ENCODE measurements around the gene DYNC1H1. TPM values are rescaled to one million over a fixed set of nuclear protein-coding genes. Genes with fewer than 3 reads are reported as not detected.

Gene DYNC1H1
- total and polyA plus RNA-seq, 2 of the 13 experiments (the other 11 are each of a cell fraction or from before 2014, with no cell fraction given) = 74.4 to 239 TPM

DNA sequence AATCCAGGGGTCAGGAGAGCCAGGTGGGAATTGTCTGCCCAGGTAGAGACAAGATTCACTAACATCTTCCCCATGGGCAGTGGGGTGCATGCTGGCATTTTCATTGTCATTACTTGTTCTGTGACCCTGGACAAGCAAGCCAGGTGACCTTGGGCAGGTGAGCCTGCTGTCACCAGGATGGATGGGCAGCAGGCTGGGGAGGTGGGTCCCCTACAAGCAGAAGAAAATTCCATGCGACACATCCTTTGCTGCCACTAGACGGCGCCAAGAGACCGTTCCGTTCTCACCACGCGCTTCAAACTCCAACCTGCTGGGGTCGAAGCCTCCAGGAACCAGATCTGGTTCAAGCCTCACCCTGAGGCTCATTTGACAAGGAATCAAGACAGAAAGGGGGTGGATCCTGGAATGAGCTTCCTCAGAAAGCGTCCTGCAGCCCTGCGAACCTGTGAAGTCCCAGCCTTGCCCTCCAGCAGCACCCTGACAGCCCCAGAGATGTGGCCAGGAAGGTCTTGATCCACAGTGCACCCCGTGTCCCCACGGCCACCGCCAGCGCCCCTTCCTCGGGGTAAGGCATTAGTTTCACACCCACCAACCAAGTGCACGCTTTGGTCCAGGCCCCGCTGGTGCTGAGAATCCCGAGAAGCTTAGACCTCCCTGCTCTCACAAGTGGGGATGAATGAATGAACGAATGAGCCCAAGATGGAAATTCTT is 3.2 kb upstream of the DYNC1H1 start (continued):
- TF ChIP-seq FOXJ3 (CRISPR knock-in tag; IDR thresholded peaks at IDR 0.05; ENCODE audit: borderline replicate concordance) (no peak), TEAD2 (CRISPR knock-in tag; IDR thresholded peaks at IDR 0.05) (no peak), ZNF790 (CRISPR knock-in tag; IDR thresholded peaks at IDR 0.05; ENCODE audit: borderline replicate concordance) (no peak), ZNF615 (CRISPR knock-in tag; IDR thresholded peaks at IDR 0.05; ENCODE audit: borderline replicate concordance) (no peak), ZNF180 (CRISPR knock-in tag; IDR thresholded peaks at IDR 0.05; ENCODE audit: borderline replicate concordance, low read depth) (no peak), AGO2 (optimal IDR thresholded peaks at IDR 0.05; ENCODE audit: low read depth, low read length) (no peak), MYNN (CRISPR knock-in tag; IDR thresholded peaks at IDR 0.05; ENCODE audit: low read depth) (no peak), ELF4 (CRISPR knock-in tag; IDR thresholded peaks at IDR 0.05; ENCODE audit: borderline replicate concordance) (no peak), ZFX (CRISPR knock-in tag; IDR thresholded peaks at IDR 0.05; ENCODE audit: low read depth) (peak; percentile 31; the same call in 1 of the 2 replicates), ZNF224 (CRISPR knock-in tag; IDR thresholded peaks at IDR 0.05) (no peak), KLF13 (CRISPR knock-in tag; IDR thresholded peaks at IDR 0.05) (no peak), ZNF780A (CRISPR knock-in tag; IDR thresholded peaks at IDR 0.05) (no peak), SP5 (CRISPR knock-in tag; IDR thresholded peaks at IDR 0.05; ENCODE audit: borderline replicate concordance, low read depth) (no peak), ZNF205 (CRISPR knock-in tag; IDR thresholded peaks at IDR 0.05) (no peak)
- TF ChIP-seq, protein P1, sequence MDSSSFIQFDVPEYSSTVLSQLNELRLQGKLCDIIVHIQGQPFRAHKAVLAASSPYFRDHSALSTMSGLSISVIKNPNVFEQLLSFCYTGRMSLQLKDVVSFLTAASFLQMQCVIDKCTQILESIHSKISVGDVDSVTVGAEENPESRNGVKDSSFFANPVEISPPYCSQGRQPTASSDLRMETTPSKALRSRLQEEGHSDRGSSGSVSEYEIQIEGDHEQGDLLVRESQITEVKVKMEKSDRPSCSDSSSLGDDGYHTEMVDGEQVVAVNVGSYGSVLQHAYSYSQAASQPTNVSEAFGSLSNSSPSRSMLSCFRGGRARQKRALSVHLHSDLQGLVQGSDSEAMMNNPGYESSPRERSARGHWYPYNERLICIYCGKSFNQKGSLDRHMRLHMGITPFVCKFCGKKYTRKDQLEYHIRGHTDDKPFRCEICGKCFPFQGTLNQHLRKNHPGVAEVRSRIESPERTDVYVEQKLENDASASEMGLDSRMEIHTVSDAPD (CRISPR knock-in tag; IDR thresholded peaks at IDR 0.05) = no peak
- TF ChIP-seq, protein P2, sequence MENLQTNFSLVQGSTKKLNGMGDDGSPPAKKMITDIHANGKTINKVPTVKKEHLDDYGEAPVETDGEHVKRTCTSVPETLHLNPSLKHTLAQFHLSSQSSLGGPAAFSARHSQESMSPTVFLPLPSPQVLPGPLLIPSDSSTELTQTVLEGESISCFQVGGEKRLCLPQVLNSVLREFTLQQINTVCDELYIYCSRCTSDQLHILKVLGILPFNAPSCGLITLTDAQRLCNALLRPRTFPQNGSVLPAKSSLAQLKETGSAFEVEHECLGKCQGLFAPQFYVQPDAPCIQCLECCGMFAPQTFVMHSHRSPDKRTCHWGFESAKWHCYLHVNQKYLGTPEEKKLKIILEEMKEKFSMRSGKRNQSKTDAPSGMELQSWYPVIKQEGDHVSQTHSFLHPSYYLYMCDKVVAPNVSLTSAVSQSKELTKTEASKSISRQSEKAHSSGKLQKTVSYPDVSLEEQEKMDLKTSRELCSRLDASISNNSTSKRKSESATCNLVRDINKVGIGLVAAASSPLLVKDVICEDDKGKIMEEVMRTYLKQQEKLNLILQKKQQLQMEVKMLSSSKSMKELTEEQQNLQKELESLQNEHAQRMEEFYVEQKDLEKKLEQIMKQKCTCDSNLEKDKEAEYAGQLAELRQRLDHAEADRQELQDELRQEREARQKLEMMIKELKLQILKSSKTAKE (CRISPR knock-in tag; IDR thresholded peaks at IDR 0.05; ENCODE audit: borderline replicate concordance) = no peak
- TF ChIP-seq, protein P3, sequence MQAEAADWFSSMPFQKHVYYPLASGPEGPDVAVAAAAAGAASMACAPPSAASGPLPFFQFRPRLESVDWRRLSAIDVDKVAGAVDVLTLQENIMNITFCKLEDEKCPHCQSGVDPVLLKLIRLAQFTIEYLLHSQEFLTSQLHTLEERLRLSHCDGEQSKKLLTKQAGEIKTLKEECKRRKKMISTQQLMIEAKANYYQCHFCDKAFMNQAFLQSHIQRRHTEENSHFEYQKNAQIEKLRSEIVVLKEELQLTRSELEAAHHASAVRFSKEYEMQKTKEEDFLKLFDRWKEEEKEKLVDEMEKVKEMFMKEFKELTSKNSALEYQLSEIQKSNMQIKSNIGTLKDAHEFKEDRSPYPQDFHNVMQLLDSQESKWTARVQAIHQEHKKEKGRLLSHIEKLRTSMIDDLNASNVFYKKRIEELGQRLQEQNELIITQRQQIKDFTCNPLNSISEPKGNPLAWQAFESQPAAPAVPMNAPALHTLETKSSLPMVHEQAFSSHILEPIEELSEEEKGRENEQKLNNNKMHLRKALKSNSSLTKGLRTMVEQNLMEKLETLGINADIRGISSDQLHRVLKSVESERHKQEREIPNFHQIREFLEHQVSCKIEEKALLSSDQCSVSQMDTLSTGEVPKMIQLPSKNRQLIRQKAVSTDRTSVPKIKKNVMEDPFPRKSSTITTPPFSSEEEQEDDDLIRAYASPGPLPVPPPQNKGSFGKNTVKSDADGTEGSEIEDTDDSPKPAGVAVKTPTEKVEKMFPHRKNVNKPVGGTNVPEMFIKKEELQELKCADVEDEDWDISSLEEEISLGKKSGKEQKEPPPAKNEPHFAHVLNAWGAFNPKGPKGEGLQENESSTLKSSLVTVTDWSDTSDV (CRISPR knock-in tag; IDR thresholded peaks at IDR 0.05) = no peak
- TF ChIP-seq, protein P4, sequence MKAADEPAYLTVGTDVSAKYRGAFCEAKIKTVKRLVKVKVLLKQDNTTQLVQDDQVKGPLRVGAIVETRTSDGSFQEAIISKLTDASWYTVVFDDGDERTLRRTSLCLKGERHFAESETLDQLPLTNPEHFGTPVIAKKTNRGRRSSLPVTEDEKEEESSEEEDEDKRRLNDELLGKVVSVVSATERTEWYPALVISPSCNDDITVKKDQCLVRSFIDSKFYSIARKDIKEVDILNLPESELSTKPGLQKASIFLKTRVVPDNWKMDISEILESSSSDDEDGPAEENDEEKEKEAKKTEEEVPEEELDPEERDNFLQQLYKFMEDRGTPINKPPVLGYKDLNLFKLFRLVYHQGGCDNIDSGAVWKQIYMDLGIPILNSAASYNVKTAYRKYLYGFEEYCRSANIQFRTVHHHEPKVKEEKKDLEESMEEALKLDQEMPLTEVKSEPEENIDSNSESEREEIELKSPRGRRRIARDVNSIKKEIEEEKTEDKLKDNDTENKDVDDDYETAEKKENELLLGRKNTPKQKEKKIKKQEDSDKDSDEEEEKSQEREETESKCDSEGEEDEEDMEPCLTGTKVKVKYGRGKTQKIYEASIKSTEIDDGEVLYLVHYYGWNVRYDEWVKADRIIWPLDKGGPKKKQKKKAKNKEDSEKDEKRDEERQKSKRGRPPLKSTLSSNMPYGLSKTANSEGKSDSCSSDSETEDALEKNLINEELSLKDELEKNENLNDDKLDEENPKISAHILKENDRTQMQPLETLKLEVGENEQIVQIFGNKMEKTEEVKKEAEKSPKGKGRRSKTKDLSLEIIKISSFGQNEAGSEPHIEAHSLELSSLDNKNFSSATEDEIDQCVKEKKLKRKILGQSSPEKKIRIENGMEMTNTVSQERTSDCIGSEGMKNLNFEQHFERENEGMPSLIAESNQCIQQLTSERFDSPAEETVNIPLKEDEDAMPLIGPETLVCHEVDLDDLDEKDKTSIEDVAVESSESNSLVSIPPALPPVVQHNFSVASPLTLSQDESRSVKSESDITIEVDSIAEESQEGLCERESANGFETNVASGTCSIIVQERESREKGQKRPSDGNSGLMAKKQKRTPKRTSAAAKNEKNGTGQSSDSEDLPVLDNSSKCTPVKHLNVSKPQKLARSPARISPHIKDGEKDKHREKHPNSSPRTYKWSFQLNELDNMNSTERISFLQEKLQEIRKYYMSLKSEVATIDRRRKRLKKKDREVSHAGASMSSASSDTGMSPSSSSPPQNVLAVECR (CRISPR knock-in tag; IDR thresholded peaks at IDR 0.05; ENCODE audit: borderline replicate concordance) = no peak; the same call in 1 of the 2 replicates
